IMR-90 (cell line): ENCODE data around the gene PTGDR. TPM values are rescaled to one million over a fixed set of nuclear protein-coding genes. Genes with fewer than 3 reads are reported as not detected.

ENCODE experiments used
- ATAC-seq: fragments of 200-7000 bp; cut with Tn5 transposase; 2 replicates; pipeline ENCODE4 v1.9.1; 2020; ENCODE audit warnings: low read depth, mild to moderate bottlenecking, moderate library complexity
- BruUV-seq: library from RNA; stranded (reverse); fragments of 400-500 nt; replicated peaks from 2 replicates; lab custom pipeline; 2021; lab: Mats Ljungman, UMichigan
- CTCF ChIA-PET: fragments of 300-600 bp; formaldehyde crosslinking; extraction: SDS; loops from one replicate; lab custom pipeline; 2021; ENCODE audit warnings: antibody characterized with exemption; lab: Yijun Ruan, JAX
- POLR2A ChIA-PET: fragments of 300-600 bp; sonication (Branson Sonifier 250); formaldehyde crosslinking; loops from one replicate; lab custom pipeline; 2022; ENCODE audit warnings: antibody characterized with exemption; ENCODE audit not compliant: unreplicated experiment; lab: Charles Lee
- DNase-seq: peaks from one replicate; pipeline ENCODE4 v3.0.0; 2013
- H2AFZ ChIP-seq: replicated peaks from 2 replicates; pipeline ENCODE3; 2013; ENCODE audit warnings: low read length, mild to moderate bottlenecking; ENCODE audit not compliant: poor library complexity
- H2AK5ac ChIP-seq: 2 replicates; pipeline ENCODE4 v1.6.1; 2013; ENCODE audit warnings: low read depth, low read length, inconsistent platforms
- H2AK9ac ChIP-seq: replicated peaks from 2 replicates; pipeline ENCODE3; 2013; ENCODE audit warnings: mild to moderate bottlenecking, low read depth, low read length, moderate library complexity; ENCODE audit not compliant: poor library complexity
- H2BK120ac ChIP-seq: 2 replicates; pipeline ENCODE4 v1.6.1; 2013; ENCODE audit warnings: low read depth, low read length, inconsistent platforms
- H2BK15ac ChIP-seq: 3 replicates; pipeline ENCODE4 v1.6.1; 2013; ENCODE audit warnings: low read depth, low read length, inconsistent platforms
- H2BK20ac ChIP-seq: 2 replicates; pipeline ENCODE4 v1.6.1; 2013; ENCODE audit warnings: low read depth, mild to moderate bottlenecking, inconsistent platforms, low read length, moderate library complexity
- H2BK5ac ChIP-seq: 2 replicates; pipeline ENCODE4 v1.6.1; 2013; ENCODE audit warnings: mild to moderate bottlenecking, low read depth, low read length, inconsistent platforms; ENCODE audit not compliant: poor library complexity, severe bottlenecking
- H3K14ac ChIP-seq: replicated peaks from 2 replicates; pipeline ENCODE4 v1.6.1; 2013; ENCODE audit warnings: low read depth, low read length, inconsistent platforms
- H3K18ac ChIP-seq: 2 replicates; pipeline ENCODE4 v1.6.1; 2013; ENCODE audit warnings: low read depth, low read length, control low read depth
- H3K23ac ChIP-seq: 2 replicates; pipeline ENCODE4 v1.6.1; 2013; ENCODE audit warnings: low read depth, low read length, inconsistent platforms
- H3K27ac ChIP-seq: 2 replicates; pipeline ENCODE4 v1.5.1; 2013; ENCODE audit warnings: mild to moderate bottlenecking, control low read depth, low read length; ENCODE audit not compliant: insufficient read depth
- H3K27me3 ChIP-seq: 2 replicates; pipeline ENCODE4 v1.6.1; 2013; ENCODE audit warnings: low read length; ENCODE audit not compliant: control insufficient read depth, insufficient read depth
- H3K36me3 ChIP-seq: 2 replicates; pipeline ENCODE4 v1.6.1; 2013; ENCODE audit warnings: low read length, mixed read lengths; ENCODE audit not compliant: control insufficient read depth, insufficient read depth
- H3K4ac ChIP-seq: 2 replicates; pipeline ENCODE4 v1.6.1; 2013; ENCODE audit warnings: low read depth, low read length, inconsistent platforms
- H3K4me1 ChIP-seq: 2 replicates; pipeline ENCODE4 v1.6.1; 2013; ENCODE audit warnings: low read length, mixed read lengths; ENCODE audit not compliant: control insufficient read depth, insufficient read depth
- H3K4me2 ChIP-seq: 2 replicates; pipeline ENCODE4 v1.6.1; 2013; ENCODE audit warnings: low read depth, mild to moderate bottlenecking, control low read depth, low read length, moderate library complexity
- H3K4me3 ChIP-seq: 2 replicates; pipeline ENCODE4 v1.5.1; 2013; ENCODE audit warnings: low read depth, mild to moderate bottlenecking, control low read depth, low read length, moderate library complexity; ENCODE audit not compliant: insufficient read depth
- H3K56ac ChIP-seq: 2 replicates; pipeline ENCODE4 v1.6.1; 2013; ENCODE audit warnings: low read length, inconsistent platforms; ENCODE audit not compliant: insufficient read depth; ENCODE audit errors: extremely low read depth
- H3K79me1 ChIP-seq, 2 experiments: 2 replicates each; pipeline ENCODE4 v1.6.1; 2013; ENCODE audit warnings: low read length in 2 of 2, inconsistent platforms in 1 of 2, low read depth in 1 of 2
- H3K9ac ChIP-seq: 2 replicates; pipeline ENCODE4 v1.6.1; 2013; ENCODE audit warnings: low read depth, low read length, control low read depth
- H3K9me1 ChIP-seq: 2 replicates; pipeline ENCODE4 v1.6.1; 2013; ENCODE audit warnings: low read length, inconsistent platforms; ENCODE audit not compliant: insufficient read depth
- H3K9me3 ChIP-seq: 2 replicates; pipeline ENCODE4 v1.6.1; 2013; ENCODE audit warnings: low read length; ENCODE audit not compliant: control insufficient read depth, insufficient read depth
- H4K20me1 ChIP-seq: 2 replicates; pipeline ENCODE4 v1.6.1; 2013; ENCODE audit warnings: low read length, inconsistent platforms; ENCODE audit not compliant: insufficient read depth
- H4K5ac ChIP-seq: 2 replicates; pipeline ENCODE4 v1.6.1; 2013; ENCODE audit warnings: mild to moderate bottlenecking, low read depth, low read length, control low read depth
- H4K8ac ChIP-seq, 2 experiments: 2 replicates each; pipeline ENCODE4 v1.6.1; 2013; ENCODE audit warnings: low read depth in 2 of 2, low read length in 2 of 2, control low read depth in 1 of 2, inconsistent platforms in 1 of 2
- H4K91ac ChIP-seq: 2 replicates; pipeline ENCODE4 v1.6.1; 2013; ENCODE audit warnings: low read depth, low read length, inconsistent platforms; ENCODE audit not compliant: insufficient read depth
- BHLHE40 ChIP-seq: fragments of 150-350 bp; IDR thresholded peaks from 2 replicates; pipeline ENCODE4 v1.6.1; 2016; ENCODE audit warnings: mild to moderate bottlenecking, low read depth, low read length
- CEBPB ChIP-seq: IDR thresholded peaks from 2 replicates; pipeline ENCODE4 v1.6.1; 2012; ENCODE audit warnings: low read depth, low read length, improper control_type of control experiment
- CHD1 ChIP-seq: IDR thresholded peaks from 2 replicates; pipeline ENCODE4 v1.6.1; 2012; ENCODE audit warnings: low read depth, low read length, improper control_type of control experiment
- MAFK ChIP-seq: IDR thresholded peaks from 2 replicates; pipeline ENCODE4 v1.6.1; 2012; ENCODE audit warnings: low read depth, low read length, improper control_type of control experiment
- MAZ ChIP-seq: IDR thresholded peaks from 2 replicates; pipeline ENCODE4 v1.6.1; 2012; ENCODE audit warnings: low read depth, mild to moderate bottlenecking, low read length, improper control_type of control experiment, moderate library complexity, borderline replicate concordance
- NFE2L2 ChIP-seq: fragments of 150-350 bp; IDR thresholded peaks from 2 replicates; pipeline ENCODE4 v1.6.1; 2016; ENCODE audit warnings: low read depth, mild to moderate bottlenecking, low read length
- RAD21 ChIP-seq: IDR thresholded peaks from 2 replicates; pipeline ENCODE4 v1.6.1; 2012; ENCODE audit warnings: low read length, improper control_type of control experiment
- SMC3 ChIP-seq: fragments of 150-350 bp; IDR thresholded peaks from 2 replicates; pipeline ENCODE4 v1.6.1; 2016; ENCODE audit warnings: low read depth, mild to moderate bottlenecking, antibody characterized with exemption, low read length, moderate library complexity
- WGBS, 2 experiments: methylation state at CpG; one replicate each; pipeline versions ENCODE4 v1.1.5 to v1.1.7; 2013; ENCODE audit warnings: missing lambda C conversion rate in 2 of 2; ENCODE audit not compliant: insufficient read length in 1 of 2; ENCODE audit errors: extremely low coverage in 2 of 2; 5-methylcytosine and 5-hydroxymethylcytosine counted together
- dilution Hi-C: fragments of 300-500 bp; cut with HindIII; formaldehyde crosslinking; loops from one replicate; pipeline ENCODE4 v1.14.3; 2018; ENCODE audit warnings: low sequenced_read_pairs; ENCODE audit not compliant: unreplicated experiment
- in situ Hi-C: fragments of 300-500 bp; cut with MboI; formaldehyde crosslinking; loops from 3 replicates; pipeline ENCODE4 v1.14.3; 2019; ENCODE audit warnings: low sequenced_read_pairs, inconsistent platforms, mixed read lengths
- intact Hi-C: fragments of 100-400 bp; cut with micrococcal nuclease; formaldehyde crosslinking; loops from 2 replicates; pipeline ENCODE4 v1.10.0; 2022
- polyA plus RNA-seq, 3 experiments: library from polyadenylated mRNA; depleted of rRNA; stranded (reverse); fragments of >200 nt; gene quantifications; 2 replicates each; pipeline ENCODE4 v1.2.3, GENCODE V29; 2012; ENCODE audit warnings: low replicate concordance in 1 of 3
- total RNA-seq: library from RNA; depleted of rRNA; stranded (reverse); fragments of >200 nt; gene quantifications from 2 replicates; pipeline ENCODE4 v1.2.3, GENCODE V29; 2012

The PTGDR gene
- total and polyA plus RNA-seq, 2 of the 4 experiments (the other 2 are of a cell fraction), result not detected

- Histone ChIP-seq H3K56ac (no peak overlapping the region), H3K4me1 (no peaks in the 10 kb centered on the region; the same call in 1 of the 2 replicates), H3K36me3 (no peaks in the 10 kb centered on the region), H3K23ac (no peak overlapping the region), H2BK120ac (no peak overlapping the region), H2AK5ac (no peak overlapping the region), H2BK20ac (no peak overlapping the region), H3K9ac (no peak overlapping the region), H3K9me3 (no peaks in the 10 kb centered on the region), H4K5ac (no peak overlapping the region), H3K9me1 (no peaks in the 10 kb centered on the region), H2BK15ac (no peak overlapping the region), H3K79me1 (no peaks in the 10 kb centered on the region), H4K91ac (no peak overlapping the region), H2AK9ac (no peak overlapping the region), H3K27ac (no peak overlapping the region), H4K20me1 (no peaks in the 10 kb centered on the region), H3K14ac (no peak overlapping the region), H3K4ac (no peak overlapping the region), H2BK5ac (no peak overlapping the region), H3K27me3 (peaks cover 10% of the 10 kb centered on the region; the same call in 1 of the 2 replicates), H2AFZ (no peak overlapping the region), H3K4me3 (no peak overlapping the region), H4K8ac (no peak overlapping the region), H3K4me2 (no peak overlapping the region), H3K18ac (no peak overlapping the region)
- intact Hi-C loops (no loop called here), in situ Hi-C loops (no loop called here), dilution Hi-C loops (no loop called here)
- ATAC-seq, result no peak
- POLR2A ChIA-PET, result no interaction called here
- DNase-seq, result no peak
- 70% methylated on average over 2 of the region's 4 CpGs; no CpG with 5 or more reads in 1 of the 2 experiments for WGBS, 2 experiments
- no TSS peak for BruUV-seq
- CTCF ChIA-PET, result no interaction called here
- no peak for TF ChIP-seq CHD1
- TF ChIP-seq SMC3, result no peak
- TF ChIP-seq CEBPB, result no peak
- TF ChIP-seq MAFK, result no peak
- TF ChIP-seq NFE2L2, result no peak
- no peak for TF ChIP-seq MAZ
- TF ChIP-seq BHLHE40, result no peak
- no peak for TF ChIP-seq RAD21
Observed at GRCh38 chr14:52254086-52254485, 13.4 kb upstream of the PTGDR start.
